Skin of body (tissue), 2 donors: ENCODE results near the gene AKAP8L. TPM values are rescaled to one million over a fixed set of nuclear protein-coding genes. Genes with fewer than 3 reads are reported as not detected.
"Not testable (repeated sequence)": the region's sequence is repeated elsewhere in the genome, so short reads cannot be mapped to it uniquely, and the experiment has no call there.

Source experiments
- DNase-seq: peaks from one replicate; lab custom pipeline; 2025; lab: John Stamatoyannopoulos, UW
- total RNA-seq: library from RNA; depleted of rRNA; stranded (reverse); fragments of >200 nt; gene quantifications from one replicate; pipeline ENCODE4 v1.2.3, GENCODE V29; 2014

Gene AKAP8L
- total RNA-seq, 1 donor from 2014 or later = 57.1 TPM

- DNase-seq = no peak
These were observed 2.4 kb upstream of the AKAP8L start for GRCh38 chr19:15421136-15421695.

- no peak for DNase-seq
These were observed 731 bp upstream of the AKAP8L start for GRCh38 chr19:15419413-15420025.

- DNase-seq = no peak
These were observed 583 bp downstream of the AKAP8L start for GRCh38 chr19:15418231-15418578.

- DNase-seq = no peak
These were observed 1.1 kb downstream of the AKAP8L start for GRCh38 chr19:15417699-15418098.

GRCh38 chr19:15412832-15413231 lies 6.0 kb downstream of the AKAP8L start:
- no peak for DNase-seq

GRCh38 chr19:15411351-15411750 lies 7.4 kb downstream of the AKAP8L start:
- not testable (repeated sequence) for DNase-seq

- DNase-seq = no peak
These were observed 14.0 kb downstream of the AKAP8L start for GRCh38 chr19:15404780-15405211.

- DNase-seq = no peak
These were observed 14.6 kb downstream of the AKAP8L start for GRCh38 chr19:15404097-15404779.

GRCh38 chr19:15403151-15403531 lies 15.6 kb downstream of the AKAP8L start:
- no peak for DNase-seq

- no peak for DNase-seq
These were observed 16.2 kb downstream of the AKAP8L start for GRCh38 chr19:15402411-15403150.

- DNase-seq = no peak
These were observed 17.4 kb downstream of the AKAP8L start for GRCh38 chr19:15401397-15401710.

- no peak for DNase-seq
These were observed 18.0 kb downstream of the AKAP8L start for GRCh38 chr19:15400521-15401396.

- no peak for DNase-seq
These were observed 19.2 kb downstream of the AKAP8L start for GRCh38 chr19:15399635-15400034.

GRCh38 chr19:15399234-15399515 lies 19.6 kb downstream of the AKAP8L start:
- no peak for DNase-seq

- DNase-seq = no peak
These were observed 20.1 kb downstream of the AKAP8L start for GRCh38 chr19:15398501-15399233.

GRCh38 chr19:15397782-15398181 lies 21.0 kb downstream of the AKAP8L start:
- no peak for DNase-seq

GRCh38 chr19:15397236-15397635 lies 21.6 kb downstream of the AKAP8L start:
- no peak for DNase-seq

- DNase-seq = no peak
These were observed 22.4 kb downstream of the AKAP8L start for GRCh38 chr19:15396436-15396835.

GRCh38 chr19:15395251-15395650 lies 23.5 kb downstream of the AKAP8L start:
- not testable (repeated sequence) for DNase-seq

- DNase-seq = no peak
These were observed 24.4 kb downstream of the AKAP8L start for GRCh38 chr19:15394426-15394825.

- no peak for DNase-seq
These were observed 24.8 kb downstream of the AKAP8L start for GRCh38 chr19:15393963-15394362.
